Subcutaneous adipose tissue (tissue), 4 donors: ENCODE results near the gene QRSL1. TPM values are rescaled to one million over a fixed set of nuclear protein-coding genes. Genes with fewer than 3 reads are reported as not detected.

Experiments
- CTCF ChIP-seq: fragments of 450-650 bp; IDR thresholded peaks from one replicate; pipeline ENCODE4 v1.5.1; 2016; ENCODE audit warnings: low read depth, mild to moderate bottlenecking, control low read depth, antibody characterized with exemption, moderate library complexity
- total RNA-seq, 4 donors: library from RNA; depleted of rRNA; stranded (reverse); fragments of >200 nt; gene quantifications; one replicate each; pipeline ENCODE4 v1.1.0, GENCODE V29; 2016

QRSL1 gene
- total RNA-seq, 4 donors from 2014 or later: 6.4 to 12.9 (median 7.9) TPM

DNA sequence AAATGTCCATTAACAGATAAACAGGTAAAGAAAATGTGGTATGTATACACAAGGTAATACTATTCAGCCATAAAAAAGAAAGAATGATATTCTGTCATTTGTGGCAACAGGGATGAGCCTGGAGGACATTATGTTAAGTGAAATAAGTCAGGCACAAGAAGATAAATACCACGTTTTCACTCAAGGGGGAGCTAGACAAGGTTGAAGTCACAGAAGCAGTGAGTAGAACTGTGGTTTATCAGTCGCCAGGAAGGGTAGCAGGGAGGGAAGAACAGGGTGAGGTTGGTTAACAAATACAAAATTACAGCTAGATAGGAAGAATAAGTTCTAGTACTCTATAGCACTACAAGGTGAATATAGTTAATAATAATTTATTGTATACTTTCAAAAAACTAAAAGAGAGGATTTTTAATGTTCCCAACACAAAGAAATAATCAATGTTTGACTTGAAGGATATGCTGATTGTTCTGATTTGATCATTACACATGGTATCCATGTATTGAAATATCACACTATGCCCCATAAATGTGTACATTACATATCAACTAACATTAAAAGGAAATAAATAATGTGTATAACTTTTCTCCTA is 21.2 kb upstream of the QRSL1 start:
- TF ChIP-seq CTCF: no peak

- no peak for TF ChIP-seq CTCF
Measured at GRCh38 chr6:106609699-106610098, 19.7 kb upstream of the QRSL1 start.

DNA sequence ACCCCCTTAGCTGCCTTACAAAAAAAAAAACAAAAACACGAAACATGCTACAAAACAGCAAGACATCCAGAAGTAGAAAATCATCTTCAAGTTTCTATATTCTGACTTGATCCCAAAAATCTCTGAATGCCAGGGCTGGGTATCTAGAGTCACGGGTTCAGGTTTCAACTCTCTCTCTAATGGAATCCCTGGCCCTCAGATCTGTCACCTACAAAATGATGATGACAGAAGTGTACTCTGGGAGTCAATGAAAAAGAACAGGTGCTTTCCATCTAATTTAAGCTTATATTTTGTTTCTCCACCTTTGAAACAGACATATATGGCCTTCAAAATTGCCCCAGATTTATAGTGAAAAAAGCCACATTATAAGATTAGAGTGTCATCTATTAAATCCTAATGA is 18.3 kb upstream of the QRSL1 start:
- no peak for TF ChIP-seq CTCF

- TF ChIP-seq CTCF: no peak
Measured at GRCh38 chr6:106612671-106613416, 16.5 kb upstream of the QRSL1 start.

GRCh38 chr6:106613590-106613989 is 15.8 kb upstream of the QRSL1 start:
- TF ChIP-seq CTCF: no peak

DNA sequence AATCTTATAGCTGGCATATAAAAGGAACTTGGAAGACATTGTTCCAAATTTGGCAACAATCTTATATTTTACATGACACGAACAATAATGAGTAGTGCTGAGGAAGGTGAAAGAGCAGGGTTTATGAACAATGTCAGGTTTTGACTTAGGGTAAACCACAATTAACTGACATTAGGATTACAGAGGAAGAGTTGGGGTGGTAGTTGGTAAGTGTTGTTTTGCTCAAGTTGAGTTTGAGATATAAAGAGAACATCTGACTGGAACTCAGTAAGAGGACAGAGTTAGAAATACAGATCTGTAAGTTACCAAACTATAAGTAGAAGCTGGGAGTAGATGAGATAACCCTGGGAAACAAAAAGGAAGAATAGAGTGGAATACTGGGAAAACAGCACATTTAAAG is 15.2 kb upstream of the QRSL1 start:
- no peak for TF ChIP-seq CTCF

- no peak for TF ChIP-seq CTCF
Measured at GRCh38 chr6:106614592-106615257, 14.7 kb upstream of the QRSL1 start.
